ENCODE measurements around the gene MITF.
"Not testable (repeated sequence)": the region's sequence is repeated elsewhere in the genome, so short reads cannot be mapped to it uniquely, and the experiment has no call there.

DNA sequence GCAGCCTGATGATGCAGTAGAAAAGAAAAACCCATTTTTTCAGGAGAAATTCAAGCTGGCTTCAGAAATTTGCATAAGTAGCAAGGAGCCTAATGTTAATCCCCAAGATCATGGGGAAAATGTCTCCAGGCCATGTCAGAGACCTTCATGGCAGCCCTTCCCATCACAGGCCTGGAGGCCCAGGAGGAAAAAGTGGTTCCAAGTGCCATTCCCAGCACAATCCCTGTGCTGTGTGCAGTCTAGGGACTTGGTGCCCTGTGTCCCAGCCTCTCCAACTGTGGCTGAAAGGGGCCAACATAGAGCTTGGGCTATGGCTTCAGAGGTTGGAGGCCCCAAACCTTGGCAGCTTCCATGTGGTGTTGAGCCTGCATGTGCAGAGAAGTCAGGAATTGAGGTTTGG is 170.6 kb downstream of the MITF start:
- TF ChIP-seq, protein P1, sequence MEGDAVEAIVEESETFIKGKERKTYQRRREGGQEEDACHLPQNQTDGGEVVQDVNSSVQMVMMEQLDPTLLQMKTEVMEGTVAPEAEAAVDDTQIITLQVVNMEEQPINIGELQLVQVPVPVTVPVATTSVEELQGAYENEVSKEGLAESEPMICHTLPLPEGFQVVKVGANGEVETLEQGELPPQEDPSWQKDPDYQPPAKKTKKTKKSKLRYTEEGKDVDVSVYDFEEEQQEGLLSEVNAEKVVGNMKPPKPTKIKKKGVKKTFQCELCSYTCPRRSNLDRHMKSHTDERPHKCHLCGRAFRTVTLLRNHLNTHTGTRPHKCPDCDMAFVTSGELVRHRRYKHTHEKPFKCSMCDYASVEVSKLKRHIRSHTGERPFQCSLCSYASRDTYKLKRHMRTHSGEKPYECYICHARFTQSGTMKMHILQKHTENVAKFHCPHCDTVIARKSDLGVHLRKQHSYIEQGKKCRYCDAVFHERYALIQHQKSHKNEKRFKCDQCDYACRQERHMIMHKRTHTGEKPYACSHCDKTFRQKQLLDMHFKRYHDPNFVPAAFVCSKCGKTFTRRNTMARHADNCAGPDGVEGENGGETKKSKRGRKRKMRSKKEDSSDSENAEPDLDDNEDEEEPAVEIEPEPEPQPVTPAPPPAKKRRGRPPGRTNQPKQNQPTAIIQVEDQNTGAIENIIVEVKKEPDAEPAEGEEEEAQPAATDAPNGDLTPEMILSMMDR (IDR thresholded peaks at IDR 0.05), result not testable (repeated sequence)
- not testable (repeated sequence) for TF ChIP-seq EZH2 (IDR thresholded peaks at IDR 0.05; ENCODE audit: borderline replicate concordance, insufficient read depth, low read depth, low read length, poor library complexity, severe bottlenecking)
